HG03060 (cell line): ENCODE measurements around the gene ASIC5.
"Not testable (repeated sequence)": the region's sequence is repeated elsewhere in the genome, so short reads cannot be mapped to it uniquely, and the experiment has no call there.

Source experiments
- ATAC-seq: cut with Tn5 transposase; IDR thresholded peaks from one replicate; pipeline ENCODE4 v1.9.1; 2021; ENCODE audit warnings: low read depth, moderate number of reproducible peaks; ENCODE audit not compliant: unreplicated experiment

Gene ASIC5

GRCh38 chr4:155866177-155866576, at the start of gene ASIC5:
Gene ASIC5 (minus strand): TSS chr4:155866277. CDS start chr4:155866226, 51 bp downstream.
- no peak for ATAC-seq

- ATAC-seq, result no peak
These were observed 48.7 kb upstream of the ASIC5 start for GRCh38 chr4:155914782-155915181.

GRCh38 chr4:155911905-155912304, 45.8 kb upstream of the ASIC5 start:
- ATAC-seq, result no peak

- ATAC-seq, result no peak
These were observed 43.6 kb upstream of the ASIC5 start for GRCh38 chr4:155909615-155910226.

GRCh38 chr4:155908187-155909139, 42.4 kb upstream of the ASIC5 start:
- no peak for ATAC-seq

- no peak for ATAC-seq
These were observed 41.5 kb upstream of the ASIC5 start for GRCh38 chr4:155907556-155907955.

- ATAC-seq, result no peak
These were observed 40.6 kb upstream of the ASIC5 start for GRCh38 chr4:155906554-155907247.

- ATAC-seq, result no peak
These were observed 38.3 kb upstream of the ASIC5 start for GRCh38 chr4:155904331-155904730.

GRCh38 chr4:155903453-155903852, 37.4 kb upstream of the ASIC5 start, which contains the start of gene TDO2:
Gene TDO2 (plus strand): TSS chr4:155903696. CDS start chr4:155903759, 63 bp downstream.
- no peak for ATAC-seq

GRCh38 chr4:155901013-155901412, 34.9 kb upstream of the ASIC5 start:
- no peak for ATAC-seq

GRCh38 chr4:155900381-155900780, 34.3 kb upstream of the ASIC5 start:
- ATAC-seq, result no peak

- ATAC-seq, result no peak
These were observed 33.8 kb upstream of the ASIC5 start for GRCh38 chr4:155899891-155900290.

- not testable (repeated sequence) for ATAC-seq
These were observed 32.3 kb upstream of the ASIC5 start for GRCh38 chr4:155898371-155898770.

- no peak for ATAC-seq
These were observed 25.0 kb upstream of the ASIC5 start for GRCh38 chr4:155891058-155891457.

- ATAC-seq, result no peak
These were observed 23.9 kb upstream of the ASIC5 start for GRCh38 chr4:155889946-155890345.

- ATAC-seq, result peak; percentile 88
These were observed 23.1 kb upstream of the ASIC5 start for GRCh38 chr4:155889031-155889793.

- no peak for ATAC-seq
These were observed 21.9 kb upstream of the ASIC5 start for GRCh38 chr4:155887847-155888570.

GRCh38 chr4:155887045-155887444, 21.0 kb upstream of the ASIC5 start:
- no peak for ATAC-seq

- no peak for ATAC-seq
These were observed 19.6 kb upstream of the ASIC5 start for GRCh38 chr4:155885666-155886065.

- no peak for ATAC-seq
These were observed 17.8 kb upstream of the ASIC5 start for GRCh38 chr4:155883895-155884294.
